ENCODE data around the gene HNRNPUL1. TPM values are rescaled to one million over a fixed set of nuclear protein-coding genes. Genes with fewer than 3 reads are reported as not detected.

HNRNPUL1 gene
- polyA plus RNA-seq, 1 experiment, result 42.3 TPM

- H3K9me3 ChIP-seq (ENCODE audit: control insufficient read depth, insufficient read depth, low read length), result no peaks in the 10 kb centered on the region
- ChIA-PET POLR2A (interaction anchor here (0.6 kb wide), 1 partner anchor 17 kb away, joined by 3 read pairs; no protein-coding TSS in a partner anchor), CTCF (interaction anchor here (1.3 kb wide), 1 partner anchor 29 kb away, joined by 3 read pairs; no protein-coding TSS in a partner anchor)
- H3K4me3 ChIP-seq (ENCODE audit: low read depth, low read length), result no peak overlapping the region
- TF ChIP-seq, protein P1, sequence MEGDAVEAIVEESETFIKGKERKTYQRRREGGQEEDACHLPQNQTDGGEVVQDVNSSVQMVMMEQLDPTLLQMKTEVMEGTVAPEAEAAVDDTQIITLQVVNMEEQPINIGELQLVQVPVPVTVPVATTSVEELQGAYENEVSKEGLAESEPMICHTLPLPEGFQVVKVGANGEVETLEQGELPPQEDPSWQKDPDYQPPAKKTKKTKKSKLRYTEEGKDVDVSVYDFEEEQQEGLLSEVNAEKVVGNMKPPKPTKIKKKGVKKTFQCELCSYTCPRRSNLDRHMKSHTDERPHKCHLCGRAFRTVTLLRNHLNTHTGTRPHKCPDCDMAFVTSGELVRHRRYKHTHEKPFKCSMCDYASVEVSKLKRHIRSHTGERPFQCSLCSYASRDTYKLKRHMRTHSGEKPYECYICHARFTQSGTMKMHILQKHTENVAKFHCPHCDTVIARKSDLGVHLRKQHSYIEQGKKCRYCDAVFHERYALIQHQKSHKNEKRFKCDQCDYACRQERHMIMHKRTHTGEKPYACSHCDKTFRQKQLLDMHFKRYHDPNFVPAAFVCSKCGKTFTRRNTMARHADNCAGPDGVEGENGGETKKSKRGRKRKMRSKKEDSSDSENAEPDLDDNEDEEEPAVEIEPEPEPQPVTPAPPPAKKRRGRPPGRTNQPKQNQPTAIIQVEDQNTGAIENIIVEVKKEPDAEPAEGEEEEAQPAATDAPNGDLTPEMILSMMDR (IDR thresholded peaks at IDR 0.05; ENCODE audit: low read depth, low read length), result no peak
- no peak for DNase-seq (ENCODE audit: low read depth, low spot score)
- no peak overlapping the region for H3K27ac ChIP-seq (ENCODE audit: low read depth, low read length)
- no peaks in the 10 kb centered on the region for H3K27me3 ChIP-seq (ENCODE audit: control insufficient read depth, insufficient read depth, low read length)
These were observed 30.4 kb upstream of the HNRNPUL1 start for GRCh38 chr19:41233748-41234240.

GRCh38 chr19:41234512-41235168, 29.5 kb upstream of the HNRNPUL1 start:
- no peak for DNase-seq (ENCODE audit: low read depth, low spot score)
- H3K27ac ChIP-seq (ENCODE audit: low read depth, low read length), result no peak overlapping the region
- H3K4me3 ChIP-seq (ENCODE audit: low read depth, low read length), result no peak overlapping the region
- ChIA-PET CTCF (interaction anchor here (1.3 kb wide), 1 partner anchor 28 kb away, joined by 3 read pairs; no protein-coding TSS in a partner anchor), POLR2A (interaction anchor here (2.4 kb wide), 1 partner anchor 9 kb away, joined by 10 read pairs; no protein-coding TSS in a partner anchor)
- no peaks in the 10 kb centered on the region for H3K9me3 ChIP-seq (ENCODE audit: control insufficient read depth, insufficient read depth, low read length)
- H3K27me3 ChIP-seq (ENCODE audit: control insufficient read depth, insufficient read depth, low read length), result no peaks in the 10 kb centered on the region
- TF ChIP-seq, protein P1 (IDR thresholded peaks at IDR 0.05; ENCODE audit: low read depth, low read length), result no peak

GRCh38 chr19:41235480-41235879, 28.7 kb upstream of the HNRNPUL1 start:
- no peaks in the 10 kb centered on the region for H3K9me3 ChIP-seq (ENCODE audit: control insufficient read depth, insufficient read depth, low read length)
- H3K4me3 ChIP-seq (ENCODE audit: low read depth, low read length), result no peak overlapping the region
- ChIA-PET CTCF (interaction anchor here (1.4 kb wide), 1 partner anchor 27 kb away, joined by 6 read pairs; no protein-coding TSS in a partner anchor), POLR2A (interaction anchor here (0.7 to 2.4 kb wide), 2 partner anchors 10 to 447 kb away, joined by 3 to 10 read pairs; no protein-coding TSS in a partner anchor)
- H3K27me3 ChIP-seq (ENCODE audit: control insufficient read depth, insufficient read depth, low read length), result no peaks in the 10 kb centered on the region
- no peak overlapping the region for H3K27ac ChIP-seq (ENCODE audit: low read depth, low read length)
- no peak for DNase-seq (ENCODE audit: low read depth, low spot score)
- TF ChIP-seq, protein P1 (IDR thresholded peaks at IDR 0.05; ENCODE audit: low read depth, low read length), result no peak

GRCh38 chr19:41238244-41238643, 25.9 kb upstream of the HNRNPUL1 start:
- TF ChIP-seq, protein P1 (IDR thresholded peaks at IDR 0.05; ENCODE audit: low read depth, low read length), result no peak
- Histone ChIP-seq H3K4me3 (ENCODE audit: low read depth, low read length) (no peak overlapping the region), H3K9me3 (ENCODE audit: control insufficient read depth, insufficient read depth, low read length) (no peaks in the 10 kb centered on the region), H3K27me3 (ENCODE audit: control insufficient read depth, insufficient read depth, low read length) (no peaks in the 10 kb centered on the region), H3K27ac (ENCODE audit: low read depth, low read length) (peak overlapping the region; percentile 31)
- CTCF ChIA-PET, result no interaction called here
- POLR2A ChIA-PET, result interaction anchor here (0.6 to 1.6 kb wide), 2 partner anchors 12 to 13 kb away, joined by 3 to 7 read pairs; no protein-coding TSS in a partner anchor
- DNase-seq (ENCODE audit: low read depth, low spot score), result no peak

GRCh38 chr19:41239363-41239762, 24.8 kb upstream of the HNRNPUL1 start:
- H3K27ac ChIP-seq (ENCODE audit: low read depth, low read length), result no peak overlapping the region
- no peak for DNase-seq (ENCODE audit: low read depth, low spot score)
- H3K4me3 ChIP-seq (ENCODE audit: low read depth, low read length), result no peak overlapping the region
- ChIA-PET CTCF (no interaction called here), POLR2A (no interaction called here)
- TF ChIP-seq, protein P1 (IDR thresholded peaks at IDR 0.05; ENCODE audit: low read depth, low read length), result no peak
- H3K27me3 ChIP-seq (ENCODE audit: control insufficient read depth, insufficient read depth, low read length), result no peaks in the 10 kb centered on the region
- no peaks in the 10 kb centered on the region for H3K9me3 ChIP-seq (ENCODE audit: control insufficient read depth, insufficient read depth, low read length)

All from AG04450 (cell line).